GM18870 (cell line): ENCODE results near the gene PLCL2.

Source experiments
- ATAC-seq: cut with Tn5 transposase; IDR thresholded peaks from one replicate; pipeline ENCODE4 v1.9.1; 2021; ENCODE audit warnings: moderate library complexity; ENCODE audit not compliant: unreplicated experiment

Gene PLCL2

DNA sequence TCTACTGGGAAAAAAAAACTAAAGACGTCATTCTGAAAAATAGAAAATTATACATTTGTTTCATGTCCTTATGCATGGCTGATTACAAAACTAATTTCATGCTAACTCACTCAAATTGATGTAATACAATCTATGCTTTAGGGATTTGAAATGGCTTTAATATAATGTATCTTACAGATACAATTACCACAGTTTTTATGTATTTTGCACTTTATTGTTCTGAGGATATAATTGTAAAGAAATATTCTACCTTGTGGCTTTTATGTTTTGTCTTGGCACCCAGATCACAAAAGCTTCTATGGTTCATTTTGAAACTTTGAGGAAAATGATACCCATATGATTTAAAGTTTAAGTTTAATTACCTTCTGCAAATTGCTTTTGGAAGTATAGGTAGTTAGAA is 122.5 kb downstream of the PLCL2 start:
- no peak for ATAC-seq

DNA sequence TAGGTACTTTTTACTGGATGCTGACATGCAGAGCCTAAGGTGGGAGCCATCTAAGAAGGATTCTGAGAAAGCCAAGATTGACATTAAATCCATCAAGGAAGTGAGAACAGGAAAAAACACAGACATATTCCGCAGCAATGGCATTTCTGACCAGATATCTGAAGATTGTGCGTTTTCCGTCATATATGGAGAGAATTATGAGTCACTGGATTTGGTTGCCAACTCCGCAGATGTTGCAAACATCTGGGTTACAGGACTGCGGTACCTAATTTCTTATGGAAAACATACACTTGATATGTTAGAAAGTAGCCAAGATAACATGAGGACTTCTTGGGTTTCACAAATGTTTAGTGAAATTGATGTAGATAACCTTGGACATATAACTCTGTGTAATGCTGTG is 125.1 kb downstream of the PLCL2 start:
- ATAC-seq = no peak

DNA sequence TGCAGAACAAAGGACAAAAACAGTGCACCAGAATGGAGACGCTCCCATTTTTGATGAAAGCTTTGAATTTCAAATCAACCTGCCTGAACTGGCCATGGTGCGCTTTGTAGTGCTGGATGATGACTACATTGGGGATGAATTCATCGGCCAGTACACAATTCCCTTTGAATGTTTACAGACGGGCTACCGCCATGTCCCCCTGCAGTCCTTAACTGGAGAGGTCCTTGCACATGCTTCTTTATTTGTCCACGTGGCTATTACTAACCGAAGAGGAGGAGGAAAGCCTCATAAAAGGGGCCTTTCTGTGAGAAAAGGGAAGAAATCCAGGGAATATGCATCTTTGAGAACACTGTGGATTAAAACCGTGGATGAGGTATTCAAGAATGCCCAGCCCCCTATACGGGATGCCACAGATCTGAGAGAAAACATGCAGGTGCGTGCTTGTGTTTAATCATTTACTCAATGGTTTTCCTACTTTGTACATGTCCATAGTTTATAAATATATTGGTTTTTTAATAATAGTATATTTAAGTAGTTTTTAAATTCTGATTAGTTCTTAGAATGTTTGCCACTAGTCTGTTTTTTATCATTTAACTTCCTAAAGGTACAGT is 127.1 kb downstream of the PLCL2 start:
- no peak for ATAC-seq

DNA sequence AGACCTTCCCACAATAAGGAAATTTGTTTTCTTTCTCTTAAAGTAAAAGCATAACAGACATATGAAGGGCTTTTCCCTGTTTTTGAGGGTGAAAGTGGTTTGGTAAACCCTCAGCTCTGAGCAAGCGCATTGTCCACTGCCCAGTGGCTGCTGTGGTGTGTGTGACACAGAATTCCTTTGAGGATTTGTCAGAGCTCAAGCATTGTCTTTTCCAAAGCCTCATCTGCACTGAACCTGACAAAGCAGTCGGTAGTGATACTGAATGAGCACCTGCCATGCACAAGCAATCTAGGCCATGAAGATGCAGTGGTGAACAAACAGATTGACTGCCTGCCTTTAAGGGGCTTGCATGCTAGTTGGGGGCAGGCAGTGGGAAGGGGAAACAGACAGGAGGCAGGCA is 128.3 kb downstream of the PLCL2 start:
- no peak for ATAC-seq

DNA sequence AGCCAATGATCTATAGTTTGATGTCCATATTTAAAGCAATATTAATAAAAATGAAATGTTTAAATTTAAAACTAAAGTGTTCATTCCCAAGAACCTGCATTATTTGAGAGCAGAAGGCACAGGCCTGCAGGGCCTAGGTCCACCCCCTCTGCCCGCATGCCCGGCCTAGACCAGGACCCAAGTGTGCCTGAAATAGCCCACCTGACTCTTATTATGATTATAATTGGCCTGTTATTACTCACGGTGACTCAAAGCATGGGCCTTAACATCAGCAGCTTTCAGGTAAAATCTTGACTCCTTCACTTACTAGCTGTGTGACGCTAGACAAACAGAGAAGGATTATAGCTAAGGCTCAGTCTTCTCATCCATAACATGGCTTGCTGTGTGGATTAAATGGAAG is 128.8 kb downstream of the PLCL2 start:
- peak; percentile 78 for ATAC-seq

DNA sequence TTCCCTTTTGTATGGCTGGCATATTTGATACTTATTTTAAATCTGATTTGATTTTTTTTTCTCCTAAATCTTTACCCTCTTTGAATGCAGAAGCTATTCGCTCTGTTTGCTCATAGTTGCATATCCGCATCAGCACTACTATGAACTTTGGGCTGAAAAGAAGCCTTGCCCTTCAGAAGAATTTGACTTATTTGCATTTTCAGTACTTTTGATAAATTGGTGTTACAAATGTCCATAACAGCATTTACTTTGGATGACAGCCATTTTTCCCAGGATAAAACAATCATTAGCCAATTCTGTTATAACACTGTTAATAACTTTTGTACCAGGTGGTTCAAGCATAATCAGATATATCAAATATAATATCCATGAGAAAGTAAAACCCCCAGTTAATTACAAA is 129.5 kb downstream of the PLCL2 start:
- ATAC-seq = no peak

DNA sequence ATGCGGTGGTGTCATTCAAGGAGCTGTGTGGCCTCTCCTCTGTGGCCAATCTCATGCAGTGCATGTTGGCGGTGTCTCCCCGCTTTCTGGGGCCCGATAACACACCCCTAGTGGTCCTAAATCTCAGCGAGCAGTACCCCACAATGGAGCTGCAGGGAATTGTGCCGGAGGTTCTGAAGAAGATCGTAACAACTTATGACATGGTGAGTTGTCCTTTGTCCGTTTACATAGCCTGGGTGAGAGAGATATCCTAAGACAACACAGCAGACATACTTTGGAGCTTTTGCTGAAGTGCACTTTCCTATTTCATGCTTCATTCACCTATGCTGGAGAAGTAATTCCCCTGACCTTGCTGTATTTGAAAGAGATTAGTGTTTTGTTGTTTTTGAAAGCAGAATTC is 130.0 kb downstream of the PLCL2 start:
- no peak for ATAC-seq

DNA sequence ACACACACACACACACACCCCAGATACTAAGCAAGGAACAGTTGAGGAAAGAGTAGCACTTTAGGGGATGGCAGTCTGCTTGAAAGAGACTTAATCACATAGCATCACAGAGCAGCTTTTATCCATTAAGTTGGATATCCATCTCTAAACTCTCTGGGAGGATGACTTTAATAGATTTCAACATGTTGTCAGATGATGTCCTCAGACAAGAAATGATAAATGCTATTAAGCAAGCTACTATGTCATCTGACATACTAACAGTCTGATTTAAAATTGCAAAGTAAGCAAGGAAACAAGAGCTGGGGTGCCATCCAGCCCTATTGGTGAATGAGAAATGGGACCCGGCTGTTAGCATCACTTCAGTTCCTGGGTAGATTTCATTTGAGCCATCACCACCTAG is 136.9 kb downstream of the PLCL2 start:
- ATAC-seq = no peak

DNA sequence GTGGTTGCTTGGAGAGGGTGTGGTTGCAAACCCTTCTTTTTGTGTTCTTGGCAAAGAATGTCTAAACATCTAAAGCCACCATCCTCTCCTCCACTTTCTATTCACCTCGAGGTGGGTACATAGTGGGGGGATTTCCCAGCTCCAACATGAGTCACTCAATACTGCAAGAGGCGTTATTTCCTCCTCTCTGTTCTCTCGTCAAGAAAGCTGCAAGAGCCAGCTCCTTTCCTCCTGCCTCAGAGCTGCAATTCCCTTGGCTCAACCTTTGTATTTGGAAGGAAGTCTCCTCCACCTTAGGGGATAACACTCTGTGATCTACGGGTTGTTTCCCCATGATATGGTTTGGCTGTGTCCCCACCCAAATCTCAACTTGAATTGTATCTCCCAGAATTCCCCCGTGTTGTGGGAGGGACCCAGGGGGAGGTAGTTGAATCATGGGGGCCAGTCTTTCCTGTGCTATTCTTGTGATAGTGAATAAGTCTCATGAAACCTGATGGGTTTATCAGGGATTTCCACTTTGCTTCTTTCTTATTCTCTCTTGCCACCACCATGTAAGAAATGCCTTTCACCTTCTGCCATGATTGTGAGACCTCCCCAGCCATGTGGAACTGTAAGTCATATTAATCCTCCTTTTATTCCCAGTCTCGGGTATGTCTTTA is 138.4 kb downstream of the PLCL2 start:
- peak; percentile 89 for ATAC-seq

DNA sequence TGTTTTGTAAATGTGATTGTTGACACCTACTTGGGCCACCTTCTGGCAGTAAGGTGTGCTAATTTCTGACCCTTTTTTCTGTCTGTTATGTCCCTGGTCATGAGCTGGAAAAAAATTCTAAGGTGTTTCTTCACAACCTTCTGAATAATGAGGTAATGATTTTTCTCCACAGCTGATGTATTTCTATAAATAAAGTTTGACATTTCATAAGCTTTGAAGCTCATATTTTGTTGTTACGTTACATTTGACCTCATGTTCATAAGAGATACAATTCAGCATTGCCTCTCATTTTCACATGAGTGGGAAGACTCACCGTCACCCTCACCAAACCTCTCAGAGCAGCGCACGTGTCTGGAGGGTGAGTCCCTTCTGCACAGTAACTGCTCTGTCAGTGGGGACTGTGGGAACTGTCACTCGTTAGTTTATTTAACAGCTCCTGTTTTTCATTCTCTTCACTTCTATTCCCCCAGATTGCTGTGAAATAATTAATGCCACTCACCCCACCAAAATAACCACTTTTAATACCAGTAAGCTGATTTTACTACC is 140.9 kb downstream of the PLCL2 start:
- ATAC-seq = no peak

DNA sequence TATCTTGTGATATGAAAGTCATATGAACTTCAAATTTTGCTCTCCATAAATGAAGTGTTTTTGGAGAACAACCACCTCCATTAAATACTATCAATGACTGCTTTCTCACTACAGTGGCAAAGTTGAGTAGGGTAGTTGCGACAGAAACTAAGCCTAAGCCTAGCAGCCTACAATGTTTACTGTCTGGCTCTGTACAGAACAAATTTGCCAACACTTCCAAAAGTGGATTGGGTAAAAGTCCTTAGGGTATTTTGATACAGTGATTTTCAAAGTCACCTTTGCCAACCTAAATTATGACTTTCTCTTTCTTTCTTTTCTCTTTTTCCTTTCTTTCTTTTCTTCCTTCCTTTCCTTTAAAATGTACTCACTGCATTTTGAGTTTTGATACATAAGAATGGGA is 142.6 kb downstream of the PLCL2 start:
- ATAC-seq = no peak

DNA sequence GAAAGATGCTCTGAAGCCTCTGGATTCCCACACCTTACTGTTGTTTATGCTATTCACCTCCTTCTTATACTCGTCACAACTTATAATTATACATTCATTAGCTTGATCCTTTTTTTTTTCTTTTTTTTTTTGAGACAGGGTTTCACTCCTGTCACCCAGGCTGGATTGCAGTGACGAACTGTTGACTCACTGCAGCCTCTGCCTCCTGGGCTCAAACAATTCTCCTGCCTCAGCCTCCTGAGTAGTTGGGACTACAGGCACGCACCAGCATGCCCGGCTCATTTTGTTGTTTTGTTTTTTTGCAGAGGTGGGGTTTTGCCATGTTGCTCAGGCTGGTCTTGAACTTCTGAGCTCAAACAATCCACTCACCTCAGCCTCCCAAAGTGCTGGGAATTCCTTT is 143.6 kb downstream of the PLCL2 start:
- ATAC-seq = no peak

DNA sequence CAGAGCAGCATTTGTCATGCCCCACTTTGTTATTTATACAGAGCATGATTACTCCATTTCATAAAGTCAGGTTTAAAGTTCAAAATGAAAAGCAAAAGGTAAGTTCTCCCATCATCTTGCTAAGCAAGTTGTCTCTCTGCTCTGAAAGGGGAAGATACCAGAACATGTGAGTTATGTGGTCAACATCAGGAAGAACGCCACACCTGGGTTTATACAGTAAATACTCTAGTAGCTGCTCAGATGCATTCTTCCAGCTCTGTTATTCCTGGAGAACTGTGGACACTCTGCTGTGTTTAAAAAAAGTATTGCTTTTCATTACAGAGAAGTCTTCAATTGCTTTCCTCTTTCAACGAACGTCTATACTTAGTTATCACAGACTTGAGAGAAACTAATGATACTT is 145.7 kb downstream of the PLCL2 start:
- no peak for ATAC-seq

DNA sequence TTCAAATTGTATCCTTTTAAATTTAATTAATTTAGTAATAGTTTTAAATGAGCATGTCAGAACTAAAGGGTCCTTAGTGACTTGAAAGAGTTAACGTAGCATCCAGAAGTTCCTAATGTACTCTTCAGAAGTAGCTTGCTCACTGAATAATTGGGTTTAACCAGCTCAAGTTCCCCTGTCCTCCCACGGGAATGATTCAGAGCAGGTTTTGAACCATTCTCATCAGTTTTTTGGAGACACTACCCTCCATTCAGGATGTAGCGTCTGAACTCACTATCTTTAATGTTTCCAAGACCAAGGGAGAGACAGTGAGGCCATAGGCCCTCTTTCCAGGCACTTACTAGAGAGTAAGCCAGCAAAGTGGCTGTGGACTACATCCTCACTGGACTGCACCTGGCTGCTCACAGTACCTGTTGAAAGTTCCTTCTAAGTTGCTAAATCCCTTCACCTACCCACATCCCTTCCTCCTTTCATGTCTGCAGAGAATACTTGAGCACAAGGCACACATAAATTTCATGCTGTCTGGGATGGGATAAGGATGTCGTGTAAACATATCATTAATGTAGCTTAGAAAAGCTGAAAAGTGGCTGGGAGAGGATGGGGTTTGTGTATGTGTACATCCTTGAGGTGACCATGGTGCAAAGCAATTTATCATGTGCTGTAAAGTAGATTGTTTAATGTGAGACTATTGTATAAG is 146.3 kb downstream of the PLCL2 start:
- ATAC-seq = no peak

DNA sequence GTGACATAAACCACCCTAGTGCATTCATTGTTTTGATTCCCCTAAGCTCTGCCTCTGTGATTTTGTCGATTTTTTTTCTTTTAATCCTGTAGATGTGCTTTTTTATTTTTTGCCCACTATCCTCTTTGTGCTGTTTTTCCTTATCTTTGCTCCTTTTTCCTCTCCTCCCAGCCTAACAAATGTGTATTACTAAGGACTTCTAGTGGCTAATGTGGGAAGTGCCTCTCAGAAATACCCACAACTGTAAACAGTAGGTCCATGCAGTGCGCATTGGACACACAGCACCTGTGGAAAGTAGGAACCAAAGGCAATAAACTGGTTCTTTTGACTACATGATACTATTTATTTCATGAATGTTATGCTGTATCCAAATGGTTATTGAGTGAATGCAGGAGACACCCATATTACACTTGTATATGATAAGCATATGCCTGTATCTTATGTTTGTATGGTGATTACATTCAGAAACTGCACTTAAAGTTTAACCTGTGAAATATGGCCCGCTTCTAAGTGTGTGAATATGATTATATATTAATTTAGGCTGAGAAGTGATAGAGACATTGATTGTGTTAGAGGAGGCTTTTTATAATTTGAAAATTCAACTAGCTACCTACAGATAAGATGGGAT is 147.8 kb downstream of the PLCL2 start:
- no peak for ATAC-seq

DNA sequence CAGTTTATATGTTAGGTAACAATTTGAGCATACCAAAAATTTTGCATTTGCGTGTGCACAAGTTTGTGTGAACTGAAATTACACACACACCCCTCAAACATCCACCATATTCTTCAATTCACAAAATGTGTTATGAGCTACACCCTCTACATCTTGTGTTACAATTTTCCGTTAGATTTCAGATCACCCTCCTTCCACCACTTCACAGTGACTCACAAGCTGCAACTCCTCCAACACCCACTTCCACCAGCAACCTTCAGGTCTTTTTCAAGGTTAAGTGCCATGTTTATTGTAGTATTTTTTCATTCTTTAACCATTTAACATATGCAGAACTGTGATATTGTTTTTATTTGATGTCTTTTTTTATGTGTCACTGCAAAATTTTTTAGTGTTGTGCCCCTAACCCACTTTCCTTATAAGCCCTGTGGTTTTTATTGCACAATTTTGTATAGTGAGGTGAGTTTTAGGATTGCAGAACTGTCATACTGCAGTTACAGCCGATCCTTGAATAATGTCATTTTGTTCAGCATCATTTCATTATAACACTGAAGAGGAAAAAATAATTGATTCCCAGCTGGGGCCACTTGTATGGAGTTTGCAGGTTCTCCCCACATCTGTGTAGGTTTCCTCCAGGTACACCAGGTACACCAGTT is 148.9 kb downstream of the PLCL2 start:
- no peak for ATAC-seq

DNA sequence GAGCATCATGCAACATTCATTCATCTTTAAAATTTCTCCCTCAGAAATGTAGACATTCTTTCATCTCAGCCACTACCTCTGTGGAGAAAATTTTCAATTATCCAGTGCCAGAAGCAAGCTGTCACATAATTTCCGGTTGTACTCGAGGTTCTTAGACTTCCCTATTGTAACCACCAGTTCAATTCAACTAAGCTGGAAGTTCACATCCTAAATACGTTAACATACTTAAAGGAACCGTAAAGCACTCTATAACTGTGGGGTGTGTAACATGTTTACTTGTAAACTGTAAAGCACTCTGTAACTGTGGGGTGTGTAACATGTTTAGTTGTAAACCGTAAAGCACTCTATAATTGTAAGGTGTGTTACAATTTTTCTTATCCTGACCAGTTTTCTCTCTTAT is 150.3 kb downstream of the PLCL2 start:
- no peak for ATAC-seq

DNA sequence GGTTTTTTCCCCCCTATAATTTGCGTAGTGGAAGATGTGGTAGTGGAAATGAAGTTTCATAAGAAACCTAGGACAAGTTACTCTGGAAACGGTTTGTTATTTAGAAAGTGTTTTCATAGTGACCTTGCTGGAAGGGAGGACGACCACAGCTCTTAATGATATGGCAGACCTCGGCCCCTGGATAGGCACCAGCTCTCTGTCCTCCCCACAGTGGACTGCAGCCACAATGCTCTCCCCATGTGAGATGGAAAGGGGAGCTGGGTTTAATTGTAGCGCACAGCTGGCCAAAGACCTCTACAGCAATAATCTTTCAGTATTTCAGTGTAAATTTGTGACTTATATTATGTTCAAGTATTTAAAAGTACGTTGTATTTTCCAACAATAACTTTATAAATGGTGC is 151.2 kb downstream of the PLCL2 start:
- no peak for ATAC-seq

DNA sequence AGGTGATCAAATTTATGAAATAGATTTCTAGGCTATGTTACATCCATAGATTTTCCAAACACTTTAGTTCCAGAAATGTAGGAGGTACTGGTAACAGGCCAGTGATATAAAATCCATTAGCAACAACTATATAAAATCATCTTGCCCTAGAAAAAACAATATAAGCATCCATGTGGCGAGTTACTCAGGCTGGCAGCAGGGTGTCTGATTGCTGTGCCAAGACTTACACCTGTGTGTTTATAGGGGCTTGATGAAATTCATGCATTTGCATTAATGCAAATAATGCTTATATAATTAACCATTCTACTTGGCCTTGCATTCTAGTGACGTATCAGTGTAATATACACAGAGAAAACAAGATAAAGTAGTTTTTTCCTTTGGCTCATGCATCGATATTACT is 153.4 kb downstream of the PLCL2 start:
- ATAC-seq = no peak

DNA sequence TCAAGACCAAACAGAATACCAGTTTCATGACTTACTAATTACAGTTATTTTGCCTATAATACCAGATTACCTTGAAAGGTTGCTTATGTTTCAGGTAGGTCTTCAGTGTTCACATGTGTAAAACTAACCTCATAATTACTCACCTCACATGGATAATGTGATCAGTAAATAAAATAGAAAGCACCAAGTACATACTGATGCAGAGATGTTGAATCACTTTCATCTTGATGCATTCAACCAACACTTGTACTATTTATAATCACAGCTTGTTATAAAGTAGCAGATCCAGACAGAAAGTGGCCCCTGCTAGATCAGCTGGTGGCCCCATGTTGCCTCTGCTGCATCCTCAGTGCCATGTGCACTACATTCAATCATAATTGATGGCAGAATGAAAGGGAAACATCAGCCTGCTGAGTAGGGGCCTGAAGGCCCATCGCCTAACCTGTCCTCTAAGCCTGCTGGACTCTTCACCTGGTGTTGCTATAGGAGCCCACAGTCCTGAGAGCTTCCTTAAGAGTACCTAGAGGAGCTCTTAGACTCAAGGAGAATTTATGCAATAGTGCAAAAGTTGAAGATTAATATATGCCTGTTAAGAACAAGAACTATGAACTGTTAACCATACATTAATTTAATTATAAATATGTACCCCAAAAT is 154.3 kb downstream of the PLCL2 start:
- no peak for ATAC-seq

DNA sequence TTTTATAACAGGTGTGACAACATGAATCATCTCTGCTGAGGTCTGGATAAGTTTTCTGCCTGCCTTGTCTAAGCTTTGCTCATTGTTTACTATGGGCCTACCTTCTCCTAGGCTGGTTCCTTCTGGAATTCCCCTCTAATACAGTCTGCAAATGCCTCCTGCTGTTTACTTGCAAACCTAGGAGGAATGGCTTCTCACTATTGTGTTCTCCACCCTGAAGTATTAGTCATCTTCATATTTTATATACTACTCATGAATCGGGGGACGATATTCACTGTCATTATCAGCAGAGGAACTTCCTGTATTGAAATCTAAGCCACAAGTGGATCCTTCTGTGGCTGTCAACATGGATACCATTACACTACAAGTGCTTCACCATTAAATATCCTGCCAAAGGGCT is 154.8 kb downstream of the PLCL2 start:
- ATAC-seq = no peak
